ENCODE data around the gene RPS6KA2.

RPS6KA2 gene

DNA sequence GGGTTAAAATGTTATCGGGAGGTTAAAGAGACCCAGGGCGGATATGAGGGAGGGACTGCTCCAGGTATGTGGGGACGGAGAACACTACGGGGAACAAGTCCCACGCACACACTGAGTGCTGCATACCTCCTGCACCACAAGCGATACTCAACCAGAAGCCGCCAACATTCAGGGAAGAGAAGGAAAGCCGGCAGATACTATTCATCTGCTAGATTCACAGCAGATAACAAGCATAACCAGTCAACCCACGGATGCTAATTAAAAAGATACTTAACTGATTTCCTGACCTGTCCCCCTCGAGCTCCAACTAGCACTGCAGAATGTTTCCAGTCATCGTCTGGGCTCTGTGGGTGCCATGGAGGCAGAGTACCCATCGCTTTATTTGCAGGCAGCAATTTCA, 45.1 kb upstream of the RPS6KA2 start:
- TF ChIP-seq, protein P1, sequence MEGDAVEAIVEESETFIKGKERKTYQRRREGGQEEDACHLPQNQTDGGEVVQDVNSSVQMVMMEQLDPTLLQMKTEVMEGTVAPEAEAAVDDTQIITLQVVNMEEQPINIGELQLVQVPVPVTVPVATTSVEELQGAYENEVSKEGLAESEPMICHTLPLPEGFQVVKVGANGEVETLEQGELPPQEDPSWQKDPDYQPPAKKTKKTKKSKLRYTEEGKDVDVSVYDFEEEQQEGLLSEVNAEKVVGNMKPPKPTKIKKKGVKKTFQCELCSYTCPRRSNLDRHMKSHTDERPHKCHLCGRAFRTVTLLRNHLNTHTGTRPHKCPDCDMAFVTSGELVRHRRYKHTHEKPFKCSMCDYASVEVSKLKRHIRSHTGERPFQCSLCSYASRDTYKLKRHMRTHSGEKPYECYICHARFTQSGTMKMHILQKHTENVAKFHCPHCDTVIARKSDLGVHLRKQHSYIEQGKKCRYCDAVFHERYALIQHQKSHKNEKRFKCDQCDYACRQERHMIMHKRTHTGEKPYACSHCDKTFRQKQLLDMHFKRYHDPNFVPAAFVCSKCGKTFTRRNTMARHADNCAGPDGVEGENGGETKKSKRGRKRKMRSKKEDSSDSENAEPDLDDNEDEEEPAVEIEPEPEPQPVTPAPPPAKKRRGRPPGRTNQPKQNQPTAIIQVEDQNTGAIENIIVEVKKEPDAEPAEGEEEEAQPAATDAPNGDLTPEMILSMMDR (IDR thresholded peaks at IDR 0.05; ENCODE audit: unreplicated experiment in 3 of 3) = no peak
- H3K27me3 Mint-ChIP-seq (ENCODE audit: low read depth) = peaks cover 37% of the 10 kb centered on the region
- no peak overlapping the region for H3K4me3 Mint-ChIP-seq
- no peaks in the 10 kb centered on the region for H3K9me3 Mint-ChIP-seq
- no peaks in the 10 kb centered on the region for H3K36me3 Mint-ChIP-seq (ENCODE audit: low read depth)
- H3K4me1 Mint-ChIP-seq = peaks cover 24% of the 10 kb centered on the region
- H3K27ac Mint-ChIP-seq = no peak overlapping the region

DNA sequence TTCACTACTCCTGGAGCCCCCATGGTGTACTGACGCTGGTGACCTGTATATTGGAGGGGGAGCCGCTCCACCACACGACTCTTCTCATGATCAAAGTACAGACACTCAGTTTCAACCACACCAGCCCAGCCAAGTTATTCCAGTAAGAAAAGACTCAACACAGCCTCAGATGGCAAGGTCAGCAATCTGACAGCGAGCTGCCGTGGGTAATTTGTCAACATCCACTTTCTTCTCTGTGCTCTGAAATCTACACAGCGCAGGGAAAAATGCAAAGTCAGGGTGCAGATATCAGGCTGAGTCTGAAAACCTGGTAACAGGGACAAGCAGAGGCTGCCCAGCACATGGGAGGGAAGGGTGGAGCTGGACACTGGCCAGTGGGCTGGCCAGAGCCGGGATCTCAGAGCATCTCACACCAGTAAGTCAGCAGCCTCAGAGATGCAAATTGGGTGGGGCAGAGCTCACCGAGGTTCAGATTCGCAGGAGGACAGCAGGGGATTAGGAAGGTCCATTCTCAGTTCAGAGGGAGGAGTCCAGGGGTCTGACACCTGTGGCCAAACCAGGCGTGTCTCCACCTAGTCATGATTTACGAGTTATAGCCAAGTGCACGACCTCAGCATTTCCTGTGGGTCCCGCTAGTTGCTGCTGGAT, 44.5 kb upstream of the RPS6KA2 start:
- no peak overlapping the region for H3K27ac Mint-ChIP-seq
- no peaks in the 10 kb centered on the region for H3K9me3 Mint-ChIP-seq
- peaks cover 35% of the 10 kb centered on the region for H3K27me3 Mint-ChIP-seq (ENCODE audit: low read depth)
- H3K4me3 Mint-ChIP-seq = peak overlapping the region in 1 of 3 experiments; percentile 5
- peaks cover 24% of the 10 kb centered on the region for H3K4me1 Mint-ChIP-seq
- TF ChIP-seq, protein P1 (IDR thresholded peaks at IDR 0.05; ENCODE audit: unreplicated experiment in 3 of 3) = no peak
- H3K36me3 Mint-ChIP-seq (ENCODE audit: low read depth) = no peaks in the 10 kb centered on the region

DNA sequence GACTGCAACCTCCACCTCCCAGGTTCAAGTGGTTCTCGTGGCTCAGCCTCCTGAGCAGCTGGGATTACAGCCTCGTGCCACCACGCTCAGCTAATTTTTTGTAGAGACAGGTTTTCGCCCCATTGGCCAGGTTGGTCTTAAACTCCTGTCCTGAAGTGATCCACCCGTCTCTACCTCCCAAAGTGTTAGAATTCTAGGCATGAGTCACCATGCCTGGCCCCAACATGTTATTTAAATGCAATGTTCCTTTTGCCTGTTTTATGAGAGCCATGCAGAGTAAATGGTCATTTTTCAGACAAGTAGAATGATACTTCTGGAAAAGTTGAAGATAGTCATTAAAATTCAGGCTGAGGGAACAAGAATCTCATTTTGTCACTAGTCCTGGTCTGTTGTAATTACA, 43.8 kb upstream of the RPS6KA2 start:
- H3K4me1 Mint-ChIP-seq = peaks cover 24% of the 10 kb centered on the region
- TF ChIP-seq, protein P1 (IDR thresholded peaks at IDR 0.05; ENCODE audit: unreplicated experiment in 3 of 3) = no peak
- H3K27me3 Mint-ChIP-seq (ENCODE audit: low read depth) = peaks cover 32% of the 10 kb centered on the region
- H3K27ac Mint-ChIP-seq = no peak overlapping the region
- no peak overlapping the region for H3K4me3 Mint-ChIP-seq
- H3K36me3 Mint-ChIP-seq (ENCODE audit: low read depth) = no peaks in the 10 kb centered on the region
- H3K9me3 Mint-ChIP-seq = no peaks in the 10 kb centered on the region

DNA sequence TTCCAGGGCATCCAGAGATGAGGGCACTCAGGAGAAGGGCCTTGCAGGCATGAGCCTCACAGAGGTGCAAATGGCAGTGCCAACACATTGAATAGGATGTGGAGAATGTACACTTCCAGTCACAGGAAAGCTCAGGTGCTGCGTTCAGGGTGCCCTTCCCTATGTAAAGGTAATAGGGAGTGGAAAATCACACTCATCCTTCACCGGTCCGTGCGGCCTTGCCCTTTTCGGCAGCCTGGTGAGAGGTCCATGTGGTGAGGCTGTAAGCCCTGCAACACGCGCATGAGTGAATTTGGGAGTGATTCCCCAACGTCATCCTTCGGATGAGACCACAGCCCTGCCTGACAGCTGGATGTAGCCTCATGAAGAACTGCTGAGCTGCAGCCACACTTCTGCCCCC, 43.0 kb upstream of the RPS6KA2 start:
- no peaks in the 10 kb centered on the region for H3K36me3 Mint-ChIP-seq (ENCODE audit: low read depth)
- TF ChIP-seq, protein P1 (IDR thresholded peaks at IDR 0.05; ENCODE audit: unreplicated experiment in 3 of 3) = no peak
- peaks cover 27% of the 10 kb centered on the region for H3K27me3 Mint-ChIP-seq (ENCODE audit: low read depth)
- H3K9me3 Mint-ChIP-seq = no peaks in the 10 kb centered on the region
- H3K4me3 Mint-ChIP-seq = no peak overlapping the region
- H3K4me1 Mint-ChIP-seq = peaks cover 24% of the 10 kb centered on the region
- H3K27ac Mint-ChIP-seq = no peak overlapping the region

DNA sequence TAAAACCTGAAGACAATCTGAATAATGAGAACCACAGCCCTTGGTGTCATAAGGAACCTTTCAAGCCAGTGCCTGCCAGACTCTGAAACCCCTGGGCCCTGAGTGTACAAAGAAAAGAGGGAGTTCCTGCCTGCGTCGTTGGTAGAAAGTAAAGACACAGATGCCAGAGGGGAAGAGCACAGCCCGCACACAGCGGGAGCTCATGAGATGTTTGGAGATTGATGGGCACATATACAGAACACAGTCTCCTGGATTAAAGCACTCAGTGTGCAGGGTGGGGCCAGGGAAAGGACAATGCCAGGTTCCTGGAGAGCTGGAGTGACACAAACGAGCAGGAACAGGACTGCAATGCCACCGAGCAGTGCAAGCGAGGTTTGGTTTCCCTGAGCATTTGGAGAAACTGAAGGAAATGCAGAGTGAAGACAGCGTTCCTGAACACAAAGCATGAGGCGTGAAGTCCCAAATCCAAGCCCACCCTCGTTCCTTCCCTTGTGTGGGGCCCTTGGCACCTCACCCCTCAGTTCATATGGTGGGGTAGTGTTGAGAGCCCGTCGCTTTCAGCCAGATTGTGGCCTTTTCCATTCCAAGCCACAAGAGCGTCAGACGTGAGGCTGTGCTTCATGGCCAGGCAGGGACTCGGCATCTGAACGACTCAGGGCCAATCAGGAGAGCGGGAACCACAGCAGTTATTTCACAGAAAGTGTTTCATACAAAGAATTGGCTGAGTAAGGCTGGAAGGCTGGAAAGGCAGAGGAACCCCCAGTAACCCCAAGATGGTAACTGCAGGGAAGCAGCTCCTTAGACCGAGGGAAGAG, 41.0 kb upstream of the RPS6KA2 start:
- Mint-ChIP-seq H3K4me3 (no peak overlapping the region), H3K27ac (no peak overlapping the region), H3K9me3 (no peaks in the 10 kb centered on the region), H3K27me3 (ENCODE audit: low read depth) (peaks cover 31% of the 10 kb centered on the region), H3K36me3 (ENCODE audit: low read depth) (no peaks in the 10 kb centered on the region), H3K4me1 (peaks cover 17% of the 10 kb centered on the region)
- TF ChIP-seq, protein P1 (IDR thresholded peaks at IDR 0.05; ENCODE audit: unreplicated experiment in 3 of 3) = no peak
